ENCODE results near the gene TEX19. TPM values are rescaled to one million over a fixed set of nuclear protein-coding genes. Genes with fewer than 3 reads are reported as not detected.

Gene TEX19
- total and polyA plus RNA-seq, 4 donors, result 0.03 TPM; not detected in 3

GRCh38 chr17:82351254-82351712 is 7.8 kb upstream of the TEX19 start:
- no peaks in the 10 kb centered on the region for H3K36me3 ChIP-seq (ENCODE audit: control insufficient read depth in 4 of 4, insufficient read depth in 4 of 4, low read length in 4 of 4)
- no peak overlapping the region for H3K9ac ChIP-seq (ENCODE audit: insufficient read depth in 1 of 2, low read length in 2 of 2)
- no peak overlapping the region for H3K27ac ChIP-seq (ENCODE audit: low read depth in 1 of 2, low read length in 1 of 2)
- no peak overlapping the region for H3K4me3 ChIP-seq
- no peaks in the 10 kb centered on the region for H3K9me3 ChIP-seq (ENCODE audit: control insufficient read depth in 4 of 4, insufficient read depth in 3 of 4, low read length in 3 of 4)
- H3K27me3 ChIP-seq (ENCODE audit: control insufficient read depth in 3 of 3, insufficient read depth in 3 of 3, low read length in 2 of 3), result peaks cover 0 to 4% (median 0%) of the 10 kb centered on the region in 3 donors
- TF ChIP-seq CTCF (IDR thresholded peaks at IDR 0.05; ENCODE audit: control extremely low read depth, extremely low read depth), result no peak
- H3K4me1 ChIP-seq (ENCODE audit: control insufficient read depth in 5 of 5, insufficient read depth in 5 of 5, low read length in 5 of 5), result peaks cover 0 to 7% (median 4%) of the 10 kb centered on the region in 5 donors
- ATAC-seq (ENCODE audit: insufficient read depth, low FRiP score) (no peak), DNase-seq (peak in 1 of 3 donors; percentile 32)
- WGBS, 2 donors, result 43 to 54% methylated on average over 21 of the region's 21 CpGs

- peaks cover 0 to 4% (median 0%) of the 10 kb centered on the region in 3 donors for H3K27me3 ChIP-seq (ENCODE audit: control insufficient read depth in 3 of 3, insufficient read depth in 3 of 3, low read length in 2 of 3)
- 36 to 40% methylated on average over 26 of the region's 26 CpGs for WGBS, 2 donors
- TF ChIP-seq CTCF (IDR thresholded peaks at IDR 0.05; ENCODE audit: control extremely low read depth, extremely low read depth), result peak; percentile 98
- no peak overlapping the region for H3K27ac ChIP-seq (ENCODE audit: low read depth in 1 of 2, low read length in 1 of 2)
- H3K9ac ChIP-seq (ENCODE audit: insufficient read depth in 1 of 2, low read length in 2 of 2), result no peak overlapping the region
- H3K4me1 ChIP-seq (ENCODE audit: control insufficient read depth in 5 of 5, insufficient read depth in 5 of 5, low read length in 5 of 5), result peaks cover 0 to 13% (median 4%) of the 10 kb centered on the region in 5 donors
- DNase-seq, result peak; percentile 88 to 91 (median 89)
- H3K4me3 ChIP-seq, result no peak overlapping the region
- H3K36me3 ChIP-seq (ENCODE audit: control insufficient read depth in 4 of 4, insufficient read depth in 4 of 4, low read length in 4 of 4), result no peaks in the 10 kb centered on the region
- peak; percentile 77 for ATAC-seq (ENCODE audit: insufficient read depth, low FRiP score)
- no peaks in the 10 kb centered on the region for H3K9me3 ChIP-seq (ENCODE audit: control insufficient read depth in 4 of 4, insufficient read depth in 3 of 4, low read length in 3 of 4)
These were observed 7.1 kb upstream of the TEX19 start for GRCh38 chr17:82351713-82352488.

GRCh38 chr17:82353484-82353883 is 5.6 kb upstream of the TEX19 start:
- Histone ChIP-seq H3K36me3 (ENCODE audit: control insufficient read depth in 4 of 4, insufficient read depth in 4 of 4, low read length in 4 of 4) (no peaks in the 10 kb centered on the region), H3K9me3 (ENCODE audit: control insufficient read depth in 4 of 4, insufficient read depth in 3 of 4, low read length in 3 of 4) (no peaks in the 10 kb centered on the region), H3K27me3 (ENCODE audit: control insufficient read depth in 3 of 3, insufficient read depth in 3 of 3, low read length in 2 of 3) (peaks cover 0 to 9% (median 0%) of the 10 kb centered on the region in 3 donors), H3K27ac (ENCODE audit: low read depth in 1 of 2, low read length in 1 of 2) (no peak overlapping the region), H3K4me3 (no peak overlapping the region), H3K9ac (ENCODE audit: insufficient read depth in 1 of 2, low read length in 2 of 2) (no peak overlapping the region), H3K4me1 (ENCODE audit: control insufficient read depth in 5 of 5, insufficient read depth in 5 of 5, low read length in 5 of 5) (peaks cover 0 to 17% (median 4%) of the 10 kb centered on the region in 5 donors)
- 84 to 93% methylated on average over 8 of the region's 8 CpGs for WGBS, 2 donors
- ATAC-seq (ENCODE audit: insufficient read depth, low FRiP score) (no peak), DNase-seq (no peak)
- no peak for TF ChIP-seq CTCF (IDR thresholded peaks at IDR 0.05; ENCODE audit: control extremely low read depth, extremely low read depth)

Measured in lung (tissue), 12 donors.